GM21390 (cell line): Measurements from ENCODE around the gene RNF187.
"Not testable (repeated sequence)": the region's sequence is repeated elsewhere in the genome, so short reads cannot be mapped to it uniquely, and the experiment has no call there.

ENCODE experiments used
- ATAC-seq: cut with Tn5 transposase; IDR thresholded peaks from one replicate; pipeline ENCODE4 v1.9.1; 2021; ENCODE audit not compliant: unreplicated experiment

RNF187 gene

DNA sequence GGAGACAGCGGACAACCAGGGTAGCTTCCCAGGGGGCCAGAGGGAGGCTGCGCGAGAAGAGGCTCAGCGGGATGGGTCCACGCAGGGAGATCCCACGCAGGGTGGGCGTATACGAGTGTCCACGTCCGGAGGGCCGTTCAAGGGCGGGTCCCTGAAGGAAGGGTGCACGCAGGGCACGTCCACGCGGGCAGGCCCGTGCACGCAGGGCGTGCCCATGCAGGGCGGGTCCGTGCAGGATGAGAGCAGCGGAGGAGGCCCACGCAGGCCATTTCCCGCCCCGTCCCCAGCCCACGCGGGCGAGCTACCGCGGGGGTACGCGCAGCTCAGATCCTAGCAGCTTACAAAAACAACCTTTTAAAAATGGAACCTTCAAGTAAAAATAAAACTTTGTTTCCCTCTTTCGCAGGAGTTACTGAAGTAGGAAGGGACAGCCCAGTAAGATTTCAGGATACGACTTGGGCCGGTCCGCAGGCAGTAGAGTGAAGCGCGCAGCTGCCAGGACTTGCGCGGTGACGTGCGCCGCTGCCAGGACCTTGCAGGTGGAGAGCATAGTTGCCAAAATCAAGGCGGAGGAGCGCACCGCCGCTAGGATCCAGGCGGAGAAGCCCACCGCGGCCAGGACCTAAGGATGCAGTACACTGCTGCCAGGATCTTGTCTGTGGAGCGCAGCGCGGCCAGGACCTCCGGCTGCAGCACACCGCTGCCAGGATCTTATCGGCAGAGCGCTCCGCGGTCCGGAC, 416 bp upstream of the RNF187 start:
- ATAC-seq = peak; percentile 47

DNA sequence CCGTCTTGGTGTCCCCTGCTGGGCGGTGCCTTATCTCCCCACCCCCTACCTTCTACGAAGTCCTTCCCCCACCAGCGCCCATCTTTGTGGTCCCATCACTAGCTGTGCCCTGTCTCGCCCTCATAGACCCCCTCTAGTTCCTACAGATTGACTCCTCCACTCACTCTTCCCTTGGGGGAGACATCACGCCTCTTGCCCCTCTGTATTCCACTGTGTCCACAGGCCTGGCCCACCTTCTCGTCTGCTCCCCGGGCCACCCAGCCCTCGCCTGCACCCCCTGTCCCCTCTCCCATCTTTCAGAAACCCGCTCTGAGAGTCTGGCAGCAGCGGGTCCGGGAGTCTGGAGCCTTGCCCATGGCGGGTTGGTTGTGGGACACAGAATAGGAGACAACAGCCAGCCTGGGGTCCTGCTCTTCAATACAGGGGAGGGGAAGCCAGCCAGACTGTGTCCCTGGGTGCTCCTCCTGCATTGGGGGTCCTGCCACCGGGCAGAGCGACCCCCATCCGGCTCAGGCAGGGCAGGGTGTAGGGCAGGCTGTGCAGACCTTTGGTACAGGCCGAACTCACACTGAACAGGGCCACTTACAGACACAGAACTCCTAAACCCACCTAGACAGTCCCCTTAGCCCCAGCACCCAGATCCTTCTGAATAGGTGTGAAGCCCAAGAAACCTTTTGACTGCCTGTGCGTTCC, 1.1 kb downstream of the RNF187 start:
- ATAC-seq = no peak

DNA sequence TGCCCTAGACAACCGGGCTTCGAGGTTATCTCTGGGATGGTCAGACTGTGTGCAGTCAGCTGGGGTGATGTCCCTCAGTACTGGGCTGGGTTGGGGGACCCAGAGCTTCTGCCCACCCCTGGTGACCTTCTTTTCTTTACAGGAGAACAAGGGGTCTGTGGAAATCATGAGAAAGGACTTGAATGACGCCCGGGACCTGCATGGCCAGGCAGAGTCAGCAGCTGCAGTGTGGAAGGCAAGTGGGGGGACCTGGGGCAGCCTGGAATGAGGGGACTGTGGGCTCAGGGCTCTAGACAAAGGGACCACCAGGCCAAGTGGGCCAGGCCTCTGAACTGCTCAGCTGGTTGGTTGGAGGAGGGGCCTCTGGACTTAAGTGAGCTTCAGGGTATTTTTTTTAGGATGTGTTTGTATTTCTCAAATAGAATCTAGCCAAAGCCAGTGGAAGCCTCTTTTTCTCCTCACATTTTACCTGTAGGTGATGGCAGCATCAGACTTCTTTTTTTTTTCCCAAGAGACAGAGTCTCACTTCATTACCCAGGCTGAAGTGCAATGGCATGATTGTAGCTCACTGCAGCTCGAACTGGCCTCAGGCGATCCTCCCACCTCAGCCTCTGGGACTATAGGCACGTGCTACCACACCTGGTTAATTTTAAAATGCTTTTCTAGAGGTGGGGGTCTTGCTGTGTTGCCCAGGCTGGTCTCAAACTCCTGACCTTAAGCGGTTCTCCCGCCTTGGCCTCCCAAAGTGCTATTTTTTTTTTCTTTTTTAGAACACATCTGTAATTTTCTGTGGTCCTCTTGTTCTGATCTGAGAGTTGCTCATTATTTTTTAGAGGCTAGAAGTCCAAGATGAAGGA, 1.9 kb downstream of the RNF187 start:
- ATAC-seq = no peak

DNA sequence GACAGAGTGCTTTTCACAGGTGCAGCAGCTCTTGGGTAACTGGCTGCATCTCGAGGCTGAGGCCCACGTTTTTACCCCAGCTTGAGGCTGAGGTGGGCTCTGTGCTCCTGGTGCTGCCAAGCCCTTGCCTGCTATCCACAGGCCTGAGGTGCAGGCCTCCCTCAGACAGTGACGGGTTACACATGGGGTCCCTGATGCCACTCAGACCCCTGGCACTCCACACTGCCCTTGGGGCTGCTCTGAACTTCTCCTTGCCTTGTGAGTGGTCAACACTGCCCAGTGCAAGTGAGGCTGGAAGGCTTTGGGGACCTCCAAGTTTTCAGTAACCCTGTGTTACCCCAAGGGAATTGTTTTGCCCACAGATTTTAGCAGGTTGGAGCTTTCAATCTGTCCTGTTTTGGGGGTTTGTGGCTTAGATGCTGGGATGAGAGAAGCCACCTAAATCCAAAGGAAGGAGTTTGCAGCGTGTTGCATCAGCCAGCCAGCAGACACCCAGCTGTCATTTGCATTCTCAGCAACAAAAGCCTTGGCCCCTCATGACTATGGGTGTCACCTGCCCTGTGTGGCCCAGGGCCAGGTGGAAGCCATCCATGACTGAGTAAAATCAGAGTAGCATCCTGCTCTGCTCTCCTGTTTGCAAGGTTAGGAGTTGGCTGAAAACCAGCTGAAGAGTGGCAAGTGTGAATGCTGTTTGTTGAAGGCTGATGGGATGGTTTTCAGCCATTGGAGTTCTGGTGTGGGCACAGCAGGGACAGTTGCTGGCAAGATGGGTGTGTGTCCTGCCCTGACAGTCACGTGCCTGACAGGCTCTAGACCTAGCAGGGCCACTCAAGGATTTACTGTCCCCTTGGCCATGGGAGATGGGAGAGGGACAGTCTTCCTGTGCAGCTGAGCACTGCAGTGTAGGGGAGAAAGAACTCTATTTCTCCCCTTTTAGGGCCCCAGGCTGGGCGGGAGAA, 3.2 kb downstream of the RNF187 start:
- no peak for ATAC-seq

DNA sequence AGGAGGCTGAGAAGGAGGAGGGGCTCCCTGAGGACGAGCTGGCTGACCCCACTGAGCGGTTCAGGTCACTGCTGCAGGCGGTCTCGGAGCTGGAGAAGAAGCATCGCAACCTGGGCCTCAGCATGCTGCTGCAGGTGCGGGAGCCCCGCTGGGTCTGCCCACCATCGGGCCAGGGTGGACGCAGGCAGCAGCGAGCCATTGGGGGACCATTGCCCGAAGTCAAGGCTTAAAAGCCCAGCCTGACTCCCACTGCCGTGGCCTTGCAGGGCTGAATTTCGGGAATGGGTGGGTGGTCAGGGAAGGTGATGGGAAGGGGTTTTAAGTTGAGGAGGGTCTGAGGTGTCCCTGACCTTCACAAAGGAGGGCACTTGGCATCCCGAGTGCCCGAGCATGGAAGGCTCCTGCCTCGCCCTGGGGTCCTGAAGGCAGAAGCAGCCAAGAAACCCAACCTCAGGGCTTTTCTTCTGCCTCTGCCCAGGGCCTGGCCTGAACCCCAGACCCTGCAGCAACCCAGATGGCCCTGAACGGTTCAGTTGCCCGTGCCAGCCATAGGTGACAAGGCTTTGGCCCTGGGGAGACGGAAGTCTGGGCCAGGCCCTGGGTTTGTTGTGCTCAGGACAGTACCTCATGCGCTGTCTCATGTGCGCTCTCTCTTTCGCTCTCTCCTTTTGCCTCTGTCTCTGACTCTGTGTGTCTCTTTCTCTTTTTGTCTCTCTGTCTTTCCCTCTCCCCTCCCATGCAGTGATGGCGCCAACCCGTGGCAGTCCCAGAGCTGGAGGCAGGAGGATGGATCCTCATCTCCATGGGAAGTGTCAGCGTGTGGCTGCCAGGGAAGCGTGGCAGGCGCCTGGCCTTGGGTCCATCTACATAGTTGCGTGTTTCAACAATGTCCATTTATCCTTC, 6.2 kb downstream of the RNF187 start:
- ATAC-seq = no peak

DNA sequence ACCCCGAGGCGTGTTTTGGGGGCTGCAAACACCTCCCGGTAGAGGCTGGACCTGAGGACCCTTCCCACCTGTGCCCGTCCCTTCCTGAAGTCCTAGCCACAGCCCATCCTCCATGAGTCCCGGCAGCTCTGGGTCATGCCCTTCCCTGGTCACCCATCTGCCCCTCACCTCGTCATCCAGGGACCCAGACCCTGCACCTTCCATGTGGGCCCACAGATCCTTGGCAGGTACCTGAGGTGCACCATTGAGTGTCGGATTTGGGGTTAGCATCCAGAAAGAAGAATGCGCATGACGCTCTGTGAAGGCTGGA, 6.8 kb downstream of the RNF187 start:
- no peak for ATAC-seq

DNA sequence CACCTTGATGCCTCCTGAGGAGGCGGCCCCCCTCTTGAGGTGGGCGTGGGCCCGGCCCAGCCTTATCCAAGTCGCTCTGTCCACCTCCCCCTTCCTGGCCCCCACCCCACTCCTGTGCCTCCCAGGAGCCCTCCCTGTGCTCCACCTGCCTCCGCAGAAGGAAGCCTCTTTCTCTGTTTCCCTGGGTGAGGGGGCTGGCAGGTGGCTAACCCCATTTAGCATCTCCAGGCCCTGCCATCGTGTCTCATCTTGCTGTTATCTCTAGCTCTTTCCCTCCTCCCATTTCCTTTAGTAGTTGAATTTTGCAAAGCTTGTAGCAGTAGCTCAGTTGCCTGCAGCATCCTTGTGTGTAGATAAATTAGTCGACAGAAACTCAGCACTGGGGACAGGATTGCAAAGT, 7.2 kb downstream of the RNF187 start:
- no peak for ATAC-seq

DNA sequence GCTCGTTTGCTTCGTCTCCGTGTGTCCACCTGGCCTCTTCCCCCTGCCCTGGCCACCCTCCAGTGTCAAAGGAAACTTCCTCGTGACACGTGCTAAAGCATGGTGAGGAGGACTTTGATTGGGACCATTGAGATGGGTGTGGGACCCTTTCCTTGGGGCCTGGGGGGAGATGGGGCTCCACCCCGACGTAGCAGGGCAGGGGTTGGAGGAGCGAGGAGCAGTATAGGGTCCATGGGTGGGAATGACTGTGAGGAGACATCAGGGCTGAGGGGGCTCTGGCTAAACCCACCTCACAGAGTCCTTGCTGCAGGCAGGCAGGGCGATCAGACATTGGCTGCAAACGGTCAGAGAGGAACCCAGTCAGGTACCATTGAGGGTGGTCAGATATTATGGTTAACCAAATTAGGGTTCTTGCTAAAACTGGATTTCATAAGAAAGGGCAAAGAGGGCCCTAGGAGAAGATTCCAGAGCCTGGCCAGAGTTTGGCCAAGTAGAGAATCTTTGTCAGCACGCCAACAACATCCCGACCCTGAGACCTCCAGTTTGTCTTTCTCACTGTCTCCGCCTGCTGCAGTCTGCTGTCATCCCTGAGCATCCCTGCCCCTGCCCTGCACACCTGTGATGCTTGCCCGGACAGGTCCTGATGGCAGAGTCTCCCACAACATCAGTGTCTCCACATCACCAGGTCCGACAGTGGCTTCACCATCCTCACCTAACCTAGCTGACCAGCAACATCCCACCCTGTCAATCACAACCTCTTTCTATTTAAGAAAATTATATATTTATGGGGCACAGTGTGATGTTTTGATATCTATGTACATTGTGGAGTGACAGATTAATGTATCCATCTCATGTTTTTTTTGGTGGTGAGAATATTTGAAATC, 8.0 kb downstream of the RNF187 start:
- ATAC-seq = no peak

DNA sequence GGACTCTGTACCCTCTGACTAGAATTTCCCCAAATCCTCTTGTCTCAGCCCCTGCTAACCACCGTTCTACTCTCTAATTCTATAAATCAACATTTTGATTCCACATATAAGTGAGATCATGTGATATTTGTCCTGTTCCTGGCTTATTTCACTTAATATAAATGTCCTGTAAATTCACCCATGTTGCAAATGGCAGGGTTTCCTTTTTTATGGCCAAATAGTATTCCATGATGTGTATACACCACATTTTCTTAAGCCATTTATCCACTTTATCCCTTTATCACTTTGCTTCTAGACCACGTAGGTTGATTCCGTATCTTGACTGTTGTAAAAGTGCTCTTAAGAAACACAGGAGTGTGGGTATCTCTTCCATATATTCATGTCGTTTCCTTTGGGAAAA, 8.9 kb downstream of the RNF187 start:
- no peak for ATAC-seq

DNA sequence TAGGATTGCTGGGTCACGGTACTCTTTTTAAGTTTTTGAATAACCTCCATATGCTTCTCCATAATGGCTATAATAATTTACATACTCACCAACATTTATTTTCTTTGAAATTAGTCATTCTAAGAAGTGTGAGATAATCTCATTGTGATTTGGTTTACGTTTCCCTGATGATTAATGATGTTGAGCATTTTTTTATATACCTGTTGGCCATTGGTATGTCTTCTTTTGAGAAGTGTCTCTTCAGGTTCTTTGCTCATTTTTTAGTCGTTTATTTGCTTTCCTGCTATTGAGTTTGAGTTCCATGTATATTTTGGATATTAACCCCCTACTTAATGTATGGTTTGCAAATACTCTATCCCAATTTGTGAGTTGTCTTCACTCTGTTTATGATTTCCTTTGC, 9.3 kb downstream of the RNF187 start:
- no peak for ATAC-seq

DNA sequence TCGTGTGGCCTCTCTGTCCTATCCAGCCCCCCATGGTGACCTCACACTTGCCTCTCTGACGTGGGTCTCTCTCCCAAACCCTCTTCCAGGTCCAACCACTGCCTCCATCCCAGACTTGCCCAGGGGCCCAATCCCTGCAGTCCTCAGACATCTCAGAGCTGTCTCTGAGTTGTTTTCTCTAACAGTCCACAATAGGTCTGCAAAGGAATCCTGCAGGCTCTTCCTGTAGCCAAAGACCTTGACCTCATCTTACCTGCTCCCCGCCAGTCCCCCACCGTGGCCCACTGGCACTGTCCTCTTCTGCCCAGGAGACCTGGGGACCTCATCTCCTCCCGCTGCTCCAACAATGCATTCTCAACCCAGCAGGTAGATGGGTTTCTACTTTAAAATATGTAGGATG, 10.0 kb downstream of the RNF187 start:
- ATAC-seq = no peak

DNA sequence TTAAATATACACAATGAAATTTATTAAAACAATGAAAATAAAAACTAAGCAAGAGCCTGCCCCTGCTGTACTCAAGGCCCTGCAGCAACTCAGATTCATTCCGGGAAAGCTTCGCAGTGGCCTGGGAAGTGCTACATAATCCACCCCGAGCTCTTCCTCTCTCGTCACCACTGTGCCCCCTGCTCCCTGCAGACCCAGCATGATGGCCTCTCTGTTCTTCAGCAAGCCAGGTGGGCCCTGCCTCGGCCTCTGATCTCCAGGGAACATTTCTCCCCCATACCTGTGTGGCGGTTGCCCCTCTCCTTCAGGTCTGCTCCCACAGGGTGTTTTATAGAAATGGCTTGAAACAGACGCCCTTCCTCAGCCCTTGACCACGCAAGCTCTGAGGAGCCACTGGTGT, 10.6 kb downstream of the RNF187 start:
- ATAC-seq = no peak

DNA sequence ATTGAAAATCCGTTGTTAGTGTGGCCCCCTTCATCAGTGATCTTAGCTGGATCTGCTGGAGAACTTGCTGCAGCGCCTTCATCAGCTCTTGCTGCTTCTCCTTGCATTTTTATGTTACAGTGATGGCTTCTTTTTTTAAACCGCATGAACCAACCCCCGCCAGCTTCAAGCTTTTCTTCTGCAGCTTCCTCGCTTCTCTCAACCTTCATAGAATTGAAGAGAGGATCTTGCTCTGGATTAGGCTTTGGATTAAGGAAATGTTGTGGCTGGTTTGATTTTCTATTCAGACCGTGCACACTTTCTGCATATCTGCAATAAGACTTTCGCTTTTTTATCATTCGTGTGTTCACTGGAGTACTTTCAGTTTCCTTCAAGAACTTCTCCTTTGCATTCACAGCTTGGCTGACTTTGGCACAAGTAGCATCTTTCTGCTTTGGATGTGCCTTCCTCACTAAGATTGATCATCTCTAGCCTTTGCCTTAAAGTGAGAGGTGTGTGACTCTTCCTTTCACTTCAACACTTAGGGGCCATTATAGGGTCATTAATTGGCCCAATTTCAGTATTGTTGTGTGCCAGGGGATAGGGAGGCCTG, 13.1 kb downstream of the RNF187 start:
- peak; percentile 37 for ATAC-seq

DNA sequence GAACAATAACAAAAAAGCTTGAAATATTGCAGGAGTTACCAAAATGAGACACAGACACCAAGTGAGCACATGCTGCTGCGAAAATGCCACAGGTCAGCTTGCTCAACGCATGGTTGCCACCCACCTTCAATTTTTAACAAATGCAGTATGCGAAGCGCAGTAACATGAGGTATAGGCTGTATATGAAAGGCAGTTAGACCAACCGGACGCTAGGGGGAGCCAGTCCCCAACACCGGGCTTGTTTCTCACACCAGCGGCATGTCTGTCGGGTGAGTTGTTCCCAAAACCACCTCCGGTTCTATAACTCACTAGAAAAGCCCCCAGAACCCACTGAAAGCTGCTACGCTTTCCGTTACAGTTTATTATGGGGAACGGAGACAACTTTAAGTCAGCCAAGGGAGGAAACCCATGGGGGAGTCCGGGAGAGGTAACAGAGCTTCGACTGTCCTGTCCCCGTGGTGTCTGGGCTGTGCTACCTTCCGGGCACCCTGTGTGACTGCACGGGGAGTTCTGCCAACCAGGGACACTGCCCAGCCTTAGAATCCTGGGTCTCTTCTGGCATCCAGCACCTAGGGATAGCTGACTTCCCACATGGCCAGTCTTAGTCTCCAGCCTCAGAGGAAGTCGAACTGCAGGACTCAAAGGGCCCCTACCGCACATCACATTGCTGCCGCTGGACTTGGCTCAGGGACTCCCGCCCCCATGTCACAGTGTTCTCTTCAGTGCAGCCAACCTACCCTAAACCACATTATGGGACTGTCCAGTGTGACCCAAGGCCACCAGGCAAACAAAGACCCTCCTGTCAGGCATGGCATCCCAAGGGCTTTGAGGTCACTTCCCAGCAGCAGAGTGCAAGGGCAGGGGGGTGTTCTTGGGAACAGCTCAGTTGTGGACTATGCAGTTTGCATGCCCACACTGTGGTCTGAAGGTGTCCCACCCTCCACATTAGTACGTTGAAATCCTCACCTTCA, 14.0 kb downstream of the RNF187 start:
- peak; percentile 96 for ATAC-seq

DNA sequence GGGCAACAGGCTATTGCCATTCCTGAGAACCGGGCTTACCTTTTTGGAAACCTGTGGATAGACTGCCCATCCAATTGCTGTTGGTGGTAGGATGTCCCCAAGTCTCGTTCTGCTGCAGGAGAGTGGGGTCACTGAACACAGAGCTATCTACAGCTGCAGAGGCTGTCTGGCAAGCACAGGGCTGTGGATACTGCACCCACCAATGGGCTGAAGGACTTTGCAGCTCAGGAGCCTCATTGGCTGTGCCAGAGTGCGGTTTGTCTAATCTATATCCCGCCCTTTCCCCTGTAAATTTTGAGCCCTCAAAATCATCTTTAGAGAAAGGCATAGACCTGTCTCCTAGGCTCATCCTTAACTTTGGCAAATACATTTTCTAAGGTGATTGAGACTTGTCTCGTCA, 15.3 kb downstream of the RNF187 start:
- no peak for ATAC-seq

DNA sequence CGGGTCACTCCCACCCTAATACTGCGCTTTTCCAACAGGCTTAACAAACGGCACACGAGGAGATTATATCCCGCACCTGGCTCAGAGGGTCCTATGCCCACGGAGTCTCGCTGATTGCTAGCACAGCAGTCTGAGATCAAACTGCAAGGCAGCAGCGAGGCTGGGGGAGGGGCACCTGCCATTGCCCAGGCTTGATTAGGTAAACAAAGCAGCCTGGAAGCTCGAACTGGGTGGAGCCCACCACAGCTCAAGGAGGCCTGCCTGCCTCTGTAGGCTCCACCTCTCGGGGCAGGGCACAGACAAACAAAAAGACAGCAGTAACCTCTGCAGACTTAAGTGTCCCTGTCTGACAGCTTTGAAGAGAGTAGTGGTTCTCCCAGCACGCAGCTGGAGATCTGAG, 18.8 kb downstream of the RNF187 start:
- ATAC-seq = not testable (repeated sequence)

DNA sequence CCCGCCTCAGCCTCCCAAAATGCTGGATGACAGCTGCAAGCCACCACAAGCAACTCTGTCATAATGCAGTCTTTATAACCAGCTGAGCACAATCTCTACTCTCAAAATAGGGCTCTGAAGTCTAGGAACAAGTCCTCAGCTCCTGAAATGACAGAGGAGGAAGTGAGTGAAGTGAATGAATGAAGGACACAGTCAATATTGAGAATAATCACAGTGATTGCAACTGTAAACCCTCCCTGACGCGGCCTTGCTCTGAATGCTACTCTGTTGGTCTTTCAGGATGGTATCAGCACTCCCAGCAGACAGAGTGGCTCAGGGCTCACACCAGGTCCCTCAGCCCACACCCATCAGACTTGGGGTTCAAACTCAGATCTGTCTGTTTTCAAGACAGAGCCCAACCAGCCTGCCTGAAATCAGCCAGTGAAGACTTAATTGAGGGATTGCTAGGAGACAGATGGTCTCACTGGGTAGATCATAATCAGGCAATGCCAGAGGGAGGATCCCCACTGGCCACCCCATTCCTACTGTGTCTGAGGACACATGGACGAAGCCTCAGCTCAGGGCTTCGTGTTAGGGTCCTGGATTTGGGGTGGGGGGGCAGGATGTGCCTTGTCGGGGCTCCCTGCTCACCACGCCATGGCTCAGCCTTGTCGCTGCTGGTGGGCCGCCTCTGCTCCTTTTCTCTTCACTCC, 20.9 kb downstream of the RNF187 start:
- ATAC-seq = no peak
